ENCODE results near the gene PLEKHG7. TPM values are rescaled to one million over a fixed set of nuclear protein-coding genes. Genes with fewer than 3 reads are reported as not detected.

PLEKHG7 gene
- total and polyA plus RNA-seq, 2 donors (not counting 1 experiment from before 2014, with no cell fraction given) = 7.5 to 23.2 TPM

- Histone ChIP-seq H3K9me3 (ENCODE audit: control extremely low read depth in 1 of 3, control insufficient read depth in 2 of 3, insufficient read depth in 1 of 3, low read length in 2 of 3) (no peaks in the 10 kb centered on the region), H3K27me3 (replicated peaks in 1 of 4; ENCODE audit: control extremely low read depth in 1 of 4, control insufficient read depth in 3 of 4, insufficient read depth in 4 of 4, low read length in 3 of 4) (no peaks in the 10 kb centered on the region), H4K20me1 (ENCODE audit: control insufficient read depth, insufficient read depth, low read length, poor library complexity, severe bottlenecking) (no peaks in the 10 kb centered on the region), H3K4me3 (ENCODE audit: control extremely low read depth in 1 of 5, extremely low read depth in 1 of 5, insufficient read depth in 1 of 5, low read depth in 2 of 5, low read length in 4 of 5) (no peak overlapping the region), H3K9ac (ENCODE audit: low read length) (no peak overlapping the region), H3K4me2 (replicated peaks; ENCODE audit: low read depth, low read length, poor library complexity, severe bottlenecking) (no peak overlapping the region), H3K79me2 (ENCODE audit: control insufficient read depth, insufficient read depth, low read length) (no peaks in the 10 kb centered on the region), H2AFZ (ENCODE audit: insufficient read depth, low read depth, low read length, poor library complexity, severe bottlenecking) (no peak overlapping the region), H3K4me1 (ENCODE audit: control insufficient read depth in 2 of 2, insufficient read depth in 2 of 2, low read length in 2 of 2) (no peaks in the 10 kb centered on the region), H3K27ac (ENCODE audit: low read length in 2 of 2) (no peak overlapping the region), H3K36me3 (replicated peaks in 1 of 2; ENCODE audit: control extremely low read depth in 1 of 2, control insufficient read depth in 1 of 2, extremely low read depth in 1 of 2, insufficient read depth in 2 of 2, low read length in 1 of 2) (peaks cover 0 to 13% of the 10 kb centered on the region in 2 experiments)
- Mint-ChIP-seq H3K4me1 (no peaks in the 10 kb centered on the region), H3K9me3 (ENCODE audit: insufficient read depth) (peaks cover 4% of the 10 kb centered on the region), H3K4me3 (no peak overlapping the region), H3K27me3 (no peaks in the 10 kb centered on the region), H3K27ac (no peak overlapping the region)
- intact Hi-C loops (cut with micrococcal nuclease) = no loop called here
- CTCF ChIA-PET = no interaction called here
- WGBS (ENCODE audit: insufficient coverage) = 100% methylated on average over 2 of the region's 5 CpGs
- no peak for DNase-seq
- no peak for ATAC-seq (ENCODE audit: low read depth)
- TF ChIP-seq CTCF (IDR thresholded peaks at IDR 0.05) (no peak), EZH2 (IDR thresholded peaks at IDR 0.05; ENCODE audit: borderline replicate concordance, insufficient read depth, low read depth, low read length, poor library complexity, severe bottlenecking) (no peak)
- POLR2A ChIA-PET = no interaction called here
These were observed 28.0 kb downstream of the PLEKHG7 start for GRCh38 chr12:92730758-92731157.

GRCh38 chr12:92732216-92732615 lies 29.4 kb downstream of the PLEKHG7 start:
- H3K4me1 ChIP-seq (ENCODE audit: control insufficient read depth in 2 of 2, insufficient read depth in 2 of 2, low read length in 2 of 2) = no peaks in the 10 kb centered on the region
- Mint-ChIP-seq H3K9me3 (ENCODE audit: insufficient read depth) (peaks cover 4% of the 10 kb centered on the region), H3K27me3 (no peaks in the 10 kb centered on the region), H3K27ac (no peak overlapping the region), H3K4me1 (no peaks in the 10 kb centered on the region), H3K4me3 (no peak overlapping the region)
- H3K27me3 ChIP-seq (replicated peaks in 1 of 4; ENCODE audit: control extremely low read depth in 1 of 4, control insufficient read depth in 3 of 4, insufficient read depth in 4 of 4, low read length in 3 of 4) = no peaks in the 10 kb centered on the region
- 100% methylated on average over 5 of the region's 5 CpGs for WGBS (ENCODE audit: insufficient coverage)
- DNase-seq (no peak), ATAC-seq (ENCODE audit: low read depth) (no peak)
- H3K4me3 ChIP-seq (ENCODE audit: control extremely low read depth in 1 of 5, extremely low read depth in 1 of 5, insufficient read depth in 1 of 5, low read depth in 2 of 5, low read length in 4 of 5) = no peak overlapping the region
- H2AFZ ChIP-seq (ENCODE audit: insufficient read depth, low read depth, low read length, poor library complexity, severe bottlenecking) = no peak overlapping the region
- H3K36me3 ChIP-seq (replicated peaks in 1 of 2; ENCODE audit: control extremely low read depth in 1 of 2, control insufficient read depth in 1 of 2, extremely low read depth in 1 of 2, insufficient read depth in 2 of 2, low read length in 1 of 2) = peaks cover 0 to 15% of the 10 kb centered on the region in 2 experiments
- no peak overlapping the region for H3K4me2 ChIP-seq (replicated peaks; ENCODE audit: low read depth, low read length, poor library complexity, severe bottlenecking)
- no peak overlapping the region for H3K9ac ChIP-seq (ENCODE audit: low read length)
- intact Hi-C loops (cut with micrococcal nuclease) = no loop called here
- no peak overlapping the region for H3K27ac ChIP-seq (ENCODE audit: low read length in 2 of 2)
- no peaks in the 10 kb centered on the region for H3K79me2 ChIP-seq (ENCODE audit: control insufficient read depth, insufficient read depth, low read length)
- H3K9me3 ChIP-seq (ENCODE audit: control extremely low read depth in 1 of 3, control insufficient read depth in 2 of 3, insufficient read depth in 1 of 3, low read length in 2 of 3) = no peaks in the 10 kb centered on the region
- TF ChIP-seq EZH2 (IDR thresholded peaks at IDR 0.05; ENCODE audit: borderline replicate concordance, insufficient read depth, low read depth, low read length, poor library complexity, severe bottlenecking) = no peak
- TF ChIP-seq CTCF (IDR thresholded peaks at IDR 0.05) = no peak
- no peaks in the 10 kb centered on the region for H4K20me1 ChIP-seq (ENCODE audit: control insufficient read depth, insufficient read depth, low read length, poor library complexity, severe bottlenecking)
- ChIA-PET POLR2A (no interaction called here), CTCF (no interaction called here)

All from B cell (primary cell).